ENCODE measurements around the gene RCSD1.

DNA sequence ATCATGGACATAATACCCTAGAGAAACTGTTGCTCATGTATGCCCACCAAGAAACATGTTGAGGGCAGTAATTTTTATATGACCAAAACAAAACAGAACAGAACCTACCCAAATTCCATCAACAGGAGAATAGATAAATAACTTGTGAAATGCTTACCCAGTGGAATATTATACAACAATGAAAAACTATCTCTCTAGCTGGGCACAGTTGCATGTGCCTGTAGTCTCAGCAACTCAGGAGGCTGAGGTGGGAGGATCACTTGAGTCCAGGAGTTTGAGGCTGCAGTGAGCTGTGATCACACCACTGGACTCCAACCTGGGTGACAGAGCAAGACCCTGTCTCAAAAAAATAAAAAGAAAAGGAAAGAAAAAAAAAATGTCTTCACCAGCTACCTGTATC is 37.6 kb upstream of the RCSD1 start:
- TF ChIP-seq, protein P1, sequence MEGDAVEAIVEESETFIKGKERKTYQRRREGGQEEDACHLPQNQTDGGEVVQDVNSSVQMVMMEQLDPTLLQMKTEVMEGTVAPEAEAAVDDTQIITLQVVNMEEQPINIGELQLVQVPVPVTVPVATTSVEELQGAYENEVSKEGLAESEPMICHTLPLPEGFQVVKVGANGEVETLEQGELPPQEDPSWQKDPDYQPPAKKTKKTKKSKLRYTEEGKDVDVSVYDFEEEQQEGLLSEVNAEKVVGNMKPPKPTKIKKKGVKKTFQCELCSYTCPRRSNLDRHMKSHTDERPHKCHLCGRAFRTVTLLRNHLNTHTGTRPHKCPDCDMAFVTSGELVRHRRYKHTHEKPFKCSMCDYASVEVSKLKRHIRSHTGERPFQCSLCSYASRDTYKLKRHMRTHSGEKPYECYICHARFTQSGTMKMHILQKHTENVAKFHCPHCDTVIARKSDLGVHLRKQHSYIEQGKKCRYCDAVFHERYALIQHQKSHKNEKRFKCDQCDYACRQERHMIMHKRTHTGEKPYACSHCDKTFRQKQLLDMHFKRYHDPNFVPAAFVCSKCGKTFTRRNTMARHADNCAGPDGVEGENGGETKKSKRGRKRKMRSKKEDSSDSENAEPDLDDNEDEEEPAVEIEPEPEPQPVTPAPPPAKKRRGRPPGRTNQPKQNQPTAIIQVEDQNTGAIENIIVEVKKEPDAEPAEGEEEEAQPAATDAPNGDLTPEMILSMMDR (IDR thresholded peaks at IDR 0.05; ENCODE audit: poor library complexity), result no peak
- no peak for TF ChIP-seq EZH2 (IDR thresholded peaks at IDR 0.05; ENCODE audit: borderline replicate concordance)

Measured in hepatocyte (in vitro differentiated cells).